H4 (cell line): ENCODE data around the gene KANK2. TPM values are rescaled to one million over a fixed set of nuclear protein-coding genes. Genes with fewer than 3 reads are reported as not detected.
A peak's percentile ranks its signal among the peaks of the same experiment; 100 is the strongest.
"Not testable (repeated sequence)": the region's sequence is repeated elsewhere in the genome, so short reads cannot be mapped to it uniquely, and the experiment has no call there.

ENCODE experiments used
- DNase-seq: peaks from one replicate; pipeline ENCODE4 v3.0.0-alpha.2; 2015; ENCODE audit warnings: low spot score
- total RNA-seq: library from RNA; depleted of rRNA; stranded (reverse); fragments of >200 nt; shearing (Covaris generic); gene quantifications from 2 replicates; pipeline ENCODE4 v1.2.3, GENCODE V29; 2014

KANK2 gene
- total RNA-seq, 1 experiment from 2014 or later = 63.8 TPM

- DNase-seq = no peak
These were observed 698 bp downstream of the KANK2 start for GRCh38 chr19:11196406-11197287.

DNA sequence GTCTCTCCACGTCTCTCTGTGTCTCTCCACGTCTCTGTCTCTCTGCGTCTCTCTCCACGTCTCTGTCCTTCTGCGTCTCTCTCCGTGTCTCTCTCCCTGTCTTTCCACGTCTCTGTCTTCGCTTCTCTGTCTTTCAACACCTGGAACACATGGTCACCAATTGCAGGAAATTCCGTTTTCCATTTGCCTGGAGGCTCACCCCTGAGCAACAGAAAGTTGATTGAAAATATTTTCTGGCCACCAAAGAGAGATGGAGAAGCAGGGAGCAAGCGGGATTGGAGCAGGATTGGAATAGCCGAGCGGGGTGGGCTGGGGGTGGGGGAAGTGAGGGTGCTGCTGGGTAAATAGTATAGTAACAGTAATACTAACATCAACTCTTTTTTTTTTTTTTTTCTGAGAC, 1.7 kb downstream of the KANK2 start:
- DNase-seq = no peak

DNA sequence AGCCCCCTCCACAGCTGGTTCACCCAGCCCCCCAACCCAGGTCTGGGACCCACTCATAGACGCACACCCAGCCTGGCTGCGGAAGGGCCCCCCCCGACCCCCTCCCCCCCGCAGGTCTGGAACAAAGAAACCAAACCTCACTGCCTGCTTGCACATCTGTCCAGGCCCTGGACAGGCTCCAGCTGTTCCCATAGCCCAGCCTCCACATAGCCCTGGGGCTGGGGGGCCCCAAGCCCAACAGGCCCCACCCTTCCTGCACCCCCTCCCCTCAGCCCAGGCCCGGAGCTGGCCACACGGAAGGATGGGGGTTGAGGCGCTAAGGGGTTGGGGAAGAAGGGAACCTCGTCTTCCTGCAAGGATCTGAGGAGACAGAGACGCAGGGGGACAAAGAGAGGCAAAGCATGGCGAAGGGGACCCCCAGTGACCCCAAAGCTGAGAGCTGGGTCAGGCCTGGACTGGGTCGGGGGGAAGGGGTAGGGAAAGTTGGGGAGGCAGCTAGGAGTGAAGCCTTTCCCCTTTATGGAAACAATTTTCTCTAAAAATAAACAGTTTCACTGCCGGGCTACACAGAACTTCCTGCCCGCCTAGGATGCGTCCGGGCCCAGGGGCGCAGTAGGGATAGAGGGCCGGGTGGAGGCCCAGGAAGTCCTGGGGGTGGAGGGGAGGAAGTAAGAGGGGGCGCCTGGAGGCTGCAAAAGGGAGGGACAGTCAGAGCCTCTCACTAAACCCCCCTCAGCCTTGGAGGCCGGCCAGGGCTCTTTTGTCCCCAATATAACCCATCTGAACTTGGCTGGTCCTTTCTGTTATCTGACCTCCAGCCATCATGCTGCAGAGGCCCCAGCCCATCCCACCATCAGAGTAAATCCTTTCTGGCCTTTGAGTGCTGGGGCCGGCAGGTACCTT, 2.4 kb downstream of the KANK2 start:
- DNase-seq = no peak

- DNase-seq = no peak
These were observed 3.2 kb downstream of the KANK2 start for GRCh38 chr19:11194173-11194572.

- no peak for DNase-seq
These were observed 4.1 kb downstream of the KANK2 start for GRCh38 chr19:11192957-11193939.

- DNase-seq = no peak
These were observed 5.4 kb downstream of the KANK2 start for GRCh38 chr19:11191934-11192333.

GRCh38 chr19:11191273-11191755, 6.0 kb downstream of the KANK2 start:
- DNase-seq = peak; percentile 69

GRCh38 chr19:11190501-11190900, 6.8 kb downstream of the KANK2 start:
- DNase-seq = no peak

GRCh38 chr19:11187441-11187840, 9.9 kb downstream of the KANK2 start:
- no peak for DNase-seq

- DNase-seq = no peak
These were observed 14.4 kb downstream of the KANK2 start for GRCh38 chr19:11182994-11183393.

DNA sequence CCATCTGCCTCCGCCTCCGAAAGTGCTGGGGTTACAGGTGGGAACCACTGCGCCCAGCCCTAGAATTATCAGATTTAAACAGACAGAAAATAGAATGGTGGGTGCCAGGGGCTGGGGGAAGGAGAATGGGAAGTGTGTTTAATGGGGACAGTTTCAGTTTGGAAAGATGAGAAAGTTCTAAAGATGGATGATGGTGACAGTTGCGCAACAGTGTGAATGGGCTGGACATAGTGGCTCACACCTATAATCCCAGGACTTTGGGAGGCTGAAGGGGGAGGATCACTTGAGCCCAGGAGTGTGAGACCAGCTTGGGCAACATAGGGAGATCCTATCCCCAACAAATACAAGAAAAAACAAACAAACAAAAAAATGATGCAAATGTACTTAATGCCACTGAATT, 15.9 kb downstream of the KANK2 start:
- no peak for DNase-seq

DNA sequence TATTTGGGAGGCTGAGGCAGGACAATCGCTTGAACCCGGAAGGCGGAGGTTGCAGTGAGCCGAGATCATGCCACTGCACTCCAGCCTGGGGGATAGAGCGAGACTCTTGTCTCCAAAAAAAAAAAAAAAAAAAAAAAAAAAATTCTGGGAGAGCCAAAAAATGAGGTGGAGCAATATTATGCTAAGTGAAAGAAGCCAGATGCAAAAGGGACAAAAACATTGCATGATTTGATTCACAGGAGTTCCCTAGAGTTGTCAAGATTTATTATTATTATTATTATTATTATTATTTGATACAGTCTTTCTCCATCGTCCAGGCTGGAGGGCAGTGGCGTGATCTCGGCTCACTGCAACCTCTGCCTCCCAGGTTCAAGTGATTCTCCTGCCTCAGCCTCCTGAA, 16.4 kb downstream of the KANK2 start:
- not testable (repeated sequence) for DNase-seq

DNA sequence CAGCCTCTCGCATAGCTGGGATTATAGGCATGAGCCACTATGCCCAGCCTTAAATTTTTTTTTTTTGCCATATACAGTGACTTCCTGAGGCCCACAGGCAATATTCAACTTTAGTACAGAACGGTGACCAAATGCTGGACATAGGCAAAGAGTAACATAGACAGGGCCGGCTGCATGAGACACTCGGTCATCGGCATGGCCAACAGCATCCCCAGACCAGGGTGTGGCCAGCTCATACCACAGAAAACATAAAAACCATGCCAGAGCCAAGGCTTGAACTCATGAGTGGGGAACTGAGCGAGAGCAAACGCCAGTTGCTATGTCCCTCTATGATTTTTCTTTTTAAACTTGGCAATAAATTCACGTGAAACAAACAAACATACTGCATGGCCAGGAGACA, 17.0 kb downstream of the KANK2 start:
- DNase-seq = no peak

DNA sequence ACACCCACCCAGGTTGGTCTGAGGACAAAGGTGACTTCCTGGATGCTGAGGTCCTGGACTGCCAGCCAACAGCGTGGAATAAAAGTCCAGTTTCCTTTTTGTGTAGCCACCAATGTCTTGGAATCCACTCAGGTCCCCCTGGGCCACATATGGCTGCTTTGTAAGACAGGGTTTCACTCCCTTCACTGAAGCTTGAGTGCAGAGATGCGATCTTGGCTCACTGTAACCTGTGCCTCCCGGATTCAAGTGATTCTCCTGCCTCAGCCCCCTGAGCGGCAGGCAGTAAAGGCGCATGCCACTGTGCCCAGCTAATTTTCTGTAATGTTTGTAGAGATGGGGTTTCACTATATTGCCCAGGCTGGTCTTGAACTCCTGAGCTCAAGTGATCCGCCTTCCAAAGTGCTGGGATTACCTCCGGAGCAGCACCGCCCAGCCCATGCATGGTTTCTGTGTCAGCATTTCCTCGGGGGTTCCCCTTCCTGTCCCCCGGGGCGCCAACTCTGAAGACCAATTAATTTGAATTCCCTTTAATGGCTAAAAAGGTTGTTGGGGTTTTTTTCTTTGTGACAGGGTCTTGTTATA, 17.5 kb downstream of the KANK2 start:
- DNase-seq = no peak

DNA sequence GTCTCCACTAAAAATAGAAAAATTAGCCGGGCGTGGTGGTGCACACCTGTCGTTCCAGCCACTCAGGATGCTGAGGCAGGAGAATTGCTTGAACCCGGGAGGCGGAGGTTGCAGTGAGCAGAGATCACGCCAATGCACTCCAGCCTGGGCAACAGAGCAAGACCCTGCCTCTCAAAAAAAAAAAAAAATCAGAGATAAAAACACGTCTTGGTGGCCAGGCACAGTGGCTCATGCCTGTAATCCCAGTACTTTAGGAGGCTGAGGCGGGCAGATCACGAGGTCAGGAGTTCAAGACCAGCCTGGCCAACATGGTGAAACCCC, 18.2 kb downstream of the KANK2 start:
- not testable (repeated sequence) for DNase-seq

DNA sequence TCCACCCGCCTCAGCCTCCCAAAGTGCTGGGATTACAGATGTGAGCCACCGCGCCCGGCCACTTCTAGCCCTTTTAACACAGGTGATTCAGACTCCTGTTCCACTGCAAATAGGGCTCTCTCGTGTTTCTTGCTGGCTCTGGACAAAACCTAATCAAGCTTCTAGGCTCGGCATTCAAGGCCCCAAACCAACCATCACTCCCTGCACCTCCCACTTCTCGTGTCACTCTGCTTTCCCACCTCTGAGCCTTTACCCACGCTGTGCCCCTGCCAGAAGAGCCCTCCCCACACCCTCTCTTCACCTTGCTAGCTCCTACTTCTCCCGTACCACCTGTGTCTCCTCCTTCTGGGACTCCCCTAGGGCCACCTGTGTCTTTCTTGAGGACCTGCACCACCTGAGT, 19.8 kb downstream of the KANK2 start:
- DNase-seq = no peak

DNA sequence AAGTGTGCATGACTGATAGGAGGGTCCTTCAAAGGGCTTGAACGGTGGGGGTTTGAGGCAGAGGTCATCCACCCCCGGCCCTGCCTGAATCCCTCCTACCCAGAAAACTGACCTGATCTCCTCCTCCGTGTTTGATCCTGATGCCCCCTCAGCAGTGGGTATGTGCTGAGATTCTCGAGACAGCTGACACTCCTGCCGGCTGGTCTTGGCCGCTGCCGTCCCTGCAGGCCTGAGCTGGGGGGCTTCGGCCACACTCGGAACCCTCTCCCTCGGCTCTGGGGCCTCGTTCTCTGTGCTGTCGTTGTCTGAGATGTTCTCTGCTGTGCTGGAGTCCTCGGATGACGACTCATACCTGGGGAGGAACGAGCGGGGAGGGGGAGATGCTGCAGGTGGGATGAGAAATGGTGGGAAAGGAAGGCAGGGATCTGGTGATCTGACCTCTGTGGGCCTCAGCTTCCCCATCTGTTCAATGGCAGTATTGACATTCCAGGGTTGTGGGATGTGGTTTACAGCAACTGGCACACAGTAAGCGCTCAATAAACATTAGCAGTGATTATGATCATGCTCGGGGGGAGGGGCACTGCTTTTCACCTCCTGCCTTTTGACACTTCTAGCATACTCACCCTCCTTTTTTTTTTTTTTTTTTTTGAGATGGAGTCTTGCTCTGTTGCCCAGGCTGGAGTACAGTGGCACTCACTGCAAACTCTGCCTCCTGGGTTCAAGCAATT, 20.7 kb downstream of the KANK2 start:
- DNase-seq = no peak

- no peak for DNase-seq
These were observed 21.4 kb downstream of the KANK2 start for GRCh38 chr19:11175920-11176319.

DNA sequence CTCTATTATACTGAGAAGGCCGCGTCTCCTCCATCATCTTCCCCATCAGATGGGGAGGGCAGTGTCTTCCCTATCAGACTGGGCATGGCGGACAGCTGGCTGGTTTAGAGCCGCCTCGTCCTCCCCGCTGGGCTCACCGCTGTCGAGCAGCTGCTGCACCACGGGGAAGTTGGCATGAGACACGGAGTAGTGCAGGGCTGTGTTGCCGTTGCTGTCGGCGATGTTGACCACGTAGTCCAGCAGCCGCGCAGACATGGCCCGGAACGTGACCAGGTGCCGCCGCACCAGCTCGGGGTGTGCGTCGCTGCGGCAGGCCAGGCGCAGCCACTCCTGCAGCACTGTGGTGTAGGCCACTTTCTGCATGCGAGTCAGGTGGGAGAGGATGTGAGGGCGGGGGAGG, 23.0 kb downstream of the KANK2 start:
- no peak for DNase-seq

DNA sequence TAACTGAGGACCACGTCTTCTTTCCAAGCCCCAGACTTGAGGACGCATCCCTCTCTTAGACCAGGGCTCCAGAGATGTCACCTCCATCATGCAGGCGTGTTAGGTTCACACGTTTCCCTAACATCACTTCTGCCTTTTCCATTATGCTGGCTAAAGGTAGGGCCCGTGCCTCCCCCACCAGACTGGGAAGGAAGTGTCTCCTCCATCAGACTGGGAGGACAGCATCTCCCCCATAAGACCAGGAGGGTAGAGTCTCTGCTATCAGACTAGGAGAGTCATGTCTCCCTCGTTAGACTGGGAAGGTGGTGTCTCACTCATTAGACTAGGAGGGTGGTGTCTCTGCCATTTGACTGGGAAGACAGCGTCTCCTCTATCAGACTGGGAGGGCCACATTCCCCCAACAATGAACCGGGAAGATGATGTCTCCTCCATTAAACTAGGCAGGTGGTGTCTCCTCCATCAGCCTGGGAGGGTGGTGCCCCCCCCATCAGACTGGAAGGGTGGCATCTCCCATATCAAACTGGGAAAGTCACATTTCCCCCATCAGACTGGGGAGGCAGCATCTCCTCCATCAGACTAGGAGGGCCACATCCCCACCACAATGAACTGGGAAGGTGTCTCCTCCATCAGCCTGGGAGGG, 23.7 kb downstream of the KANK2 start:
- no peak for DNase-seq
